ENCODE measurements around the gene TPM3.

The TPM3 gene

GRCh38 chr1:154178013-154178412, 13.9 kb downstream of the TPM3 start:
- ChIA-PET CTCF (interaction anchor here (0.9 kb wide), 1 partner anchor 191 kb away, joined by 4 read pairs; the partner anchor contains the start of gene RAB13), POLR2A (no interaction called here)
- TF ChIP-seq CTCF (IDR thresholded peaks at IDR 0.05; ENCODE audit: insufficient read depth, low read length, missing control alignments): no peak
- no peak for DNase-seq (ENCODE audit: low read depth, low spot score)
- H3K4me3 ChIP-seq (ENCODE audit: low read depth, low read length): no peak overlapping the region

DNA sequence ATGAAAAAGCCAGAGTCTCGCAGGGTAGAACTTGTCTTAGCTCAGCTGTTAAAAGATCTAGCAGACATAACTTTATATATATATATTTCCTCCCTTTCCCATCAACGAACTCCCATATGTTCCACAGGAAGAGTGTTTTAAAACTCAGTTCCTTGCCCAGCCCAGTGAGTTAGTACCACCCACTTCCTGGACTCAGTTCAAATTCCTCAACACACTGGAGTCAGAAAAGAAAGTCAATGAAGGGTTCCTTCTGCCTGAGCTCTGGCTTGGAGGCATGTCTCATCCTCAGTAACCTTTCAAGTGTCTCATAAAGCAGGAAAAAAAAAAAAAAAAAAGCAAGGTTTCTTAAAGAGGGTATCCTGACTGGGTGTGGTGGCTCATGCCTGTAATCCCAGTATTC, 15.6 kb downstream of the TPM3 start:
- peak; percentile 29 for DNase-seq (ENCODE audit: low read depth, low spot score)
- TF ChIP-seq CTCF (IDR thresholded peaks at IDR 0.05; ENCODE audit: insufficient read depth, low read length, missing control alignments): no peak
- CTCF ChIA-PET: interaction anchor here (1.3 kb wide), 1 partner anchor 150 kb away, joined by 3 read pairs; the partner anchor contains the start of gene ATP8B2
- POLR2A ChIA-PET: interaction anchor here (0.6 kb wide), 1 partner anchor 191 kb away, joined by 3 read pairs; no protein-coding TSS in a partner anchor
- no peak overlapping the region for H3K4me3 ChIP-seq (ENCODE audit: low read depth, low read length)

DNA sequence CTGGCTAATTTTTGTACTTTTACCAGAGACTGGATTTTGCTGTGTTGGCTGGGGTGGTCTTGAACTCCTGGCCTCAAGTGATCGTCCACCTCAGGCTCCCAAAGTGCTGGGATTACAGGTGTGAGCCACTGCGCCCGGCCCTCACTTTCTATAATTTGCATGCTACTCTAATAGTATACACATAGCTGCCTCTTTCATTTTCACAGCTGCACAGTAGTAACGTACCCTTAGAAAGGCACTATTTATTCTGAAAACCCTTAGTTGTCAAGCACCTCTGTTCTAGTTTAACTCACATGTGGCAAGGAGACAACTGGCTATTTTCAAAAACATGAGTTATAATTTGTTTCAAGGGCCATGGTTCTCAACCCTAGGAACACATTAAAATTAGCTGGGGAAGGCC, 17.2 kb downstream of the TPM3 start:
- DNase-seq (ENCODE audit: low read depth, low spot score): no peak
- POLR2A ChIA-PET: no interaction called here
- H3K4me3 ChIP-seq (ENCODE audit: low read depth, low read length): no peak overlapping the region
- no peak for TF ChIP-seq CTCF (IDR thresholded peaks at IDR 0.05; ENCODE audit: insufficient read depth, low read length, missing control alignments)
- CTCF ChIA-PET: no interaction called here

GRCh38 chr1:154171880-154172279, 20.0 kb downstream of the TPM3 start:
- TF ChIP-seq CTCF (IDR thresholded peaks at IDR 0.05; ENCODE audit: insufficient read depth, low read length, missing control alignments): no peak
- POLR2A ChIA-PET: no interaction called here
- H3K4me3 ChIP-seq (ENCODE audit: low read depth, low read length): no peak overlapping the region
- CTCF ChIA-PET: interaction anchor here (1.2 kb wide), 1 partner anchor 12 kb away, joined by 3 read pairs; no protein-coding TSS in a partner anchor
- DNase-seq (ENCODE audit: low read depth, low spot score): no peak

GRCh38 chr1:154171223-154171583, 20.7 kb downstream of the TPM3 start:
- no peak for DNase-seq (ENCODE audit: low read depth, low spot score)
- H3K4me3 ChIP-seq (ENCODE audit: low read depth, low read length): no peak overlapping the region
- POLR2A ChIA-PET: no interaction called here
- CTCF ChIA-PET: interaction anchor here (1.2 to 1.4 kb wide), 2 partner anchors 9 to 11 kb away, joined by 3 to 4 read pairs; no protein-coding TSS in a partner anchor
- no peak for TF ChIP-seq CTCF (IDR thresholded peaks at IDR 0.05; ENCODE audit: insufficient read depth, low read length, missing control alignments)

DNA sequence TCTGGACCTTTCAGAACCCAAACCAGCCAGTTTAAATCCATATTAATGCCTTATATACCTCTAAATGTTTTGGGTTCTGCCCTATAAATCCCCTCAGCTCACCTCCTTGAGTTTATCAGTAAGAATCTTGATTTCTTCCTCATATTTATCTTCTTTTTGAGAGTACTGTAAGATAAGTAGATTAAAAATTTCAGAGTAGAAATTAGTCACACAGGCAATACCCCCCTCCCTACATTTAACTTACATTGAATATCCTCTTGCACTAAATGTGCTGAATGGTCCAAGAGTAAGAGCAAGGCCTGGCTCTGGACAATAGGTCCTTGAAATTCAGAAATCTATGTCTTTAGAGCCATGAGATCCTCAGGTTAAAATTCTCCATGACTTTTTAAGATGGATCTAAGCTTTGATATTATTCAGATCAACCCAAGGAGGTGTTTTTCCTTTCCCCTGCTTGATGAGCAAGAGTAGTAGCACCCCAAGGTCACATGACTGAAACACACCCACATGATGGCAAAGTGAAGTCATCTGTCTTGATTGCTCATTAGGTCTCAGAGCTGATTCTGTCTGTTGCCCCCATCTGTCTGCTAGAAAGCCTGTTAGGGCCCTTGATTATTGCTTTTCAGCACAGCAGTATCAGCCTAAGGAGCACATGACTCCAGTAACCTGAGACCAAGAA, 21.2 kb downstream of the TPM3 start:
- POLR2A ChIA-PET: interaction anchor here (0.6 to 1.0 kb wide), 2 partner anchors 11 to 77 kb away, joined by 3 to 5 read pairs; no protein-coding TSS in a partner anchor
- no peak for DNase-seq (ENCODE audit: low read depth, low spot score)
- TF ChIP-seq CTCF (IDR thresholded peaks at IDR 0.05; ENCODE audit: insufficient read depth, low read length, missing control alignments): no peak
- CTCF ChIA-PET: interaction anchor here (1.2 to 1.4 kb wide), 2 partner anchors 9 to 11 kb away, joined by 3 to 4 read pairs; no protein-coding TSS in a partner anchor
- H3K4me3 ChIP-seq (ENCODE audit: low read depth, low read length): no peak overlapping the region

All from AG04449 (cell line).